DND-41 (cell line): Measurements from ENCODE around the gene ARIH1.

Experiments used
- CTCF ChIP-seq: IDR thresholded peaks from 2 replicates; pipeline ENCODE4 v1.5.1; 2012; ENCODE audit warnings: borderline replicate concordance, low read length, moderate library complexity, mild to moderate bottlenecking; ENCODE audit not compliant: poor library complexity, severe bottlenecking; ENCODE audit errors: extremely low read depth
- EZH2 ChIP-seq: IDR thresholded peaks from 3 replicates; pipeline ENCODE4 v1.6.1; 2012; ENCODE audit warnings: borderline replicate concordance, low read depth, mild to moderate bottlenecking, moderate library complexity, low read length, inconsistent platforms; ENCODE audit not compliant: severe bottlenecking

- no peak for TF ChIP-seq CTCF
- TF ChIP-seq EZH2 = no peak
These were observed 28.7 kb upstream of the ARIH1 start for GRCh38 chr15:72445426-72445825.
